ENCODE data around the gene KCNK10.

The KCNK10 gene

DNA sequence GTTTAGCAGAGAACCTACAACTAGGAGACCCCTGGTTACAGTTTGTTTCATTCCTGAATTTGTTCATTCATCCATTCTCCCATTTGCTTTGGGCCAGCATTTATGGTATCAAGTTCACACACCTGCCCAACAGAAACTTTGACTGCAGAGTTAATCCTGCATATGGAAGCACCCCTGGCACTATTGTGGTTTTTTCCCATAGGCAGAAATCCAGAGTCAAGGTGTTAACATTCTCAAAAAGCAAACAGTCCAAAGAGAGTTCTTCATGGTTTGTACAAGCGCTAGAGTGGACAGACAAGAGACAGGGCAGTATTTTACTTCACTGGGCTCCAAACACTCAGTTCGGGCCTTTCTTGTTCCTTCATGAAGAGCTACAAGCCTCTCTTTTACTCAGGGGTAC lies 51.9 kb downstream of the KCNK10 start:
- H2AFZ ChIP-seq (ENCODE audit: low read depth, low read length): no peak overlapping the region
- H4K20me1 ChIP-seq (ENCODE audit: insufficient read depth, low read length): no peaks in the 10 kb centered on the region
- no peaks in the 10 kb centered on the region for H3K27me3 ChIP-seq (ENCODE audit: insufficient read depth, low read length, poor library complexity)
- H3K27ac ChIP-seq (ENCODE audit: low read length): no peak overlapping the region
- no peak overlapping the region for H3K9ac ChIP-seq (ENCODE audit: low read depth, low read length)
- no peaks in the 10 kb centered on the region for H3K9me3 ChIP-seq (ENCODE audit: insufficient read depth, low read length, severe bottlenecking)
- TF ChIP-seq, protein P1, sequence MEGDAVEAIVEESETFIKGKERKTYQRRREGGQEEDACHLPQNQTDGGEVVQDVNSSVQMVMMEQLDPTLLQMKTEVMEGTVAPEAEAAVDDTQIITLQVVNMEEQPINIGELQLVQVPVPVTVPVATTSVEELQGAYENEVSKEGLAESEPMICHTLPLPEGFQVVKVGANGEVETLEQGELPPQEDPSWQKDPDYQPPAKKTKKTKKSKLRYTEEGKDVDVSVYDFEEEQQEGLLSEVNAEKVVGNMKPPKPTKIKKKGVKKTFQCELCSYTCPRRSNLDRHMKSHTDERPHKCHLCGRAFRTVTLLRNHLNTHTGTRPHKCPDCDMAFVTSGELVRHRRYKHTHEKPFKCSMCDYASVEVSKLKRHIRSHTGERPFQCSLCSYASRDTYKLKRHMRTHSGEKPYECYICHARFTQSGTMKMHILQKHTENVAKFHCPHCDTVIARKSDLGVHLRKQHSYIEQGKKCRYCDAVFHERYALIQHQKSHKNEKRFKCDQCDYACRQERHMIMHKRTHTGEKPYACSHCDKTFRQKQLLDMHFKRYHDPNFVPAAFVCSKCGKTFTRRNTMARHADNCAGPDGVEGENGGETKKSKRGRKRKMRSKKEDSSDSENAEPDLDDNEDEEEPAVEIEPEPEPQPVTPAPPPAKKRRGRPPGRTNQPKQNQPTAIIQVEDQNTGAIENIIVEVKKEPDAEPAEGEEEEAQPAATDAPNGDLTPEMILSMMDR (IDR thresholded peaks at IDR 0.05; ENCODE audit: borderline replicate concordance, extremely low read depth, low read length, poor library complexity, severe bottlenecking): no peak
- no peak for TF ChIP-seq EZH2 (IDR thresholded peaks at IDR 0.05; ENCODE audit: borderline replicate concordance, low read depth, low read length, severe bottlenecking)
- ATAC-seq (ENCODE audit: insufficient read depth, low read depth): no peak
- H3K4me2 ChIP-seq (ENCODE audit: insufficient read depth, low read length): no peak overlapping the region
- no peaks in the 10 kb centered on the region for H3K4me1 ChIP-seq (ENCODE audit: insufficient read depth, low read length)
- no peaks in the 10 kb centered on the region for H3K36me3 ChIP-seq (ENCODE audit: insufficient read depth, low read length)
- no peak overlapping the region for H3K4me3 ChIP-seq (ENCODE audit: low read depth in 1 of 2, low read length in 2 of 2)
- DNase-seq: no peak
- no peaks in the 10 kb centered on the region for H3K79me2 ChIP-seq (ENCODE audit: insufficient read depth, low read length)

DNA sequence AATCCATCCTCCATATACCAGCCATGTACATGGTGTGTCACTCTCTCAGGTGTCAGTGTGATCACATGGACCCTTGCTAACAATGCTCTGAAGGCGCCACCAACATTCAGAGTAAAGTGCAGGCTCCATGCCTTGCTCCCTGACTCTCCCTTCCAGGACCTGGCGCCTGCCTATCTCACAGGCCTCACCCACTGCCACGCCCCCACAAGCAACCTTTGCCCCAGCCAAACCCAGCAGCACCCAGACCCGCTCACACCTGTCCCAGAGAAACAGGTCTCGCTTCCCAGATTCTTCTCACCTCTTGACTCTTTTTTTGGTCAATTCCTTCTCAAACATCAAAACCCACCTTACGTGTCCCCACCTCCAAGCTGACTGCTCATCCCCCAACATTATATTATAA lies 52.3 kb downstream of the KCNK10 start:
- Histone ChIP-seq H3K9ac (ENCODE audit: low read depth, low read length) (no peak overlapping the region), H3K27me3 (ENCODE audit: insufficient read depth, low read length, poor library complexity) (no peaks in the 10 kb centered on the region), H3K27ac (ENCODE audit: low read length) (no peak overlapping the region), H3K4me3 (ENCODE audit: low read depth in 1 of 2, low read length in 2 of 2) (no peak overlapping the region), H3K4me2 (ENCODE audit: insufficient read depth, low read length) (no peak overlapping the region), H3K9me3 (ENCODE audit: insufficient read depth, low read length, severe bottlenecking) (no peaks in the 10 kb centered on the region), H3K79me2 (ENCODE audit: insufficient read depth, low read length) (no peaks in the 10 kb centered on the region), H3K4me1 (ENCODE audit: insufficient read depth, low read length) (no peaks in the 10 kb centered on the region), H2AFZ (ENCODE audit: low read depth, low read length) (no peak overlapping the region), H3K36me3 (ENCODE audit: insufficient read depth, low read length) (no peaks in the 10 kb centered on the region), H4K20me1 (ENCODE audit: insufficient read depth, low read length) (no peaks in the 10 kb centered on the region)
- TF ChIP-seq, protein P1 (IDR thresholded peaks at IDR 0.05; ENCODE audit: borderline replicate concordance, extremely low read depth, low read length, poor library complexity, severe bottlenecking): no peak
- no peak for TF ChIP-seq EZH2 (IDR thresholded peaks at IDR 0.05; ENCODE audit: borderline replicate concordance, low read depth, low read length, severe bottlenecking)
- DNase-seq (no peak), ATAC-seq (ENCODE audit: insufficient read depth, low read depth) (no peak)

DNA sequence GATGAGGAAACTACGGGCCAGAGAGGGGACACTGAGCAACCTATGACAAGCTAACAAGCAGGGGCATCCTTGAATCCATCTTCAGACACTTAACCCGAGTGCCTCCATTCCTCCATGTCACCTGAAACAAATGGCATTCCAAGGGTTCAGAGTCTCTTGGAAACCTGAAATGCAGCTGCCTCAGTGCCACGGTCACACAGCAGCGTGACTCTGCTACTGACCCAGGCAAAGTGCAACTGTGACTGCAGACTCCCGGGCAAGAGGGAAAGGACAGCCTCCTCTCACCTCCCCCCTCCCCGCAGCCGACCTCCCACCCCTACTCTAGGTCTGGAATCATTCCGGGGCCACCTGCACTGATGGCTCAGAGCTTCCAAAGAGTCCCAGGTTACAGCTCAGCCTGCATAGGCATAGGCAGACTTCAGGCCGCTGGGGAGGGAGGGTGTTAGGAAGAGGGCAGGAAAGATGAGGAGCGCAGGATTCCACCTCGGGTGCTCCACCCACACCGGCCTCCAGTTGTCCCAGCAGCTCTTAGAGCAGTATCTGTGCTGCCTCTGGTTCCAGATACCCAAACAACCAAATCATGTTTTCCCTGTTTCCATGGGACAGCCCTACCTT lies 53.2 kb downstream of the KCNK10 start:
- H2AFZ ChIP-seq (ENCODE audit: low read depth, low read length): no peak overlapping the region
- H3K27me3 ChIP-seq (ENCODE audit: insufficient read depth, low read length, poor library complexity): no peaks in the 10 kb centered on the region
- H4K20me1 ChIP-seq (ENCODE audit: insufficient read depth, low read length): no peaks in the 10 kb centered on the region
- ATAC-seq (ENCODE audit: insufficient read depth, low read depth) (no peak), DNase-seq (no peak)
- H3K4me3 ChIP-seq (ENCODE audit: low read depth in 1 of 2, low read length in 2 of 2): no peak overlapping the region
- no peak overlapping the region for H3K4me2 ChIP-seq (ENCODE audit: insufficient read depth, low read length)
- no peaks in the 10 kb centered on the region for H3K9me3 ChIP-seq (ENCODE audit: insufficient read depth, low read length, severe bottlenecking)
- no peaks in the 10 kb centered on the region for H3K4me1 ChIP-seq (ENCODE audit: insufficient read depth, low read length)
- H3K36me3 ChIP-seq (ENCODE audit: insufficient read depth, low read length): no peaks in the 10 kb centered on the region
- H3K9ac ChIP-seq (ENCODE audit: low read depth, low read length): no peak overlapping the region
- no peaks in the 10 kb centered on the region for H3K79me2 ChIP-seq (ENCODE audit: insufficient read depth, low read length)
- TF ChIP-seq, protein P1 (IDR thresholded peaks at IDR 0.05; ENCODE audit: borderline replicate concordance, extremely low read depth, low read length, poor library complexity, severe bottlenecking): no peak
- no peak for TF ChIP-seq EZH2 (IDR thresholded peaks at IDR 0.05; ENCODE audit: borderline replicate concordance, low read depth, low read length, severe bottlenecking)
- H3K27ac ChIP-seq (ENCODE audit: low read length): no peak overlapping the region

Data from DND-41 (cell line).